Fibroblast of pulmonary artery (primary cell): ENCODE data around the gene RFPL2.
"Not testable (repeated sequence)": the region's sequence is repeated elsewhere in the genome, so short reads cannot be mapped to it uniquely, and the experiment has no call there.

Experiments used
- DNase-seq: peaks from one replicate; pipeline ENCODE4 v3.0.0-alpha.2; 2010; ENCODE audit warnings: low read depth
- H3K4me3 ChIP-seq: replicated peaks from 2 replicates; pipeline ENCODE4 v1.5.1; 2011; ENCODE audit warnings: low read depth, mild to moderate bottlenecking, control low read depth, low read length, moderate library complexity
- CTCF ChIP-seq: IDR thresholded peaks from 2 replicates; pipeline ENCODE4 v1.5.1; 2011; ENCODE audit warnings: mild to moderate bottlenecking, control low read depth, low read length, inconsistent platforms; ENCODE audit errors: missing control alignments

The RFPL2 gene

GRCh38 chr22:32202161-32202538 is 2.7 kb downstream of the RFPL2 start:
- no peak for TF ChIP-seq CTCF
- no peak for DNase-seq
- no peak overlapping the region for H3K4me3 ChIP-seq

GRCh38 chr22:32200752-32201151 is 4.1 kb downstream of the RFPL2 start:
- DNase-seq, result no peak
- TF ChIP-seq CTCF, result no peak
- H3K4me3 ChIP-seq, result no peak overlapping the region

- DNase-seq, result no peak
- H3K4me3 ChIP-seq, result no peak overlapping the region
- TF ChIP-seq CTCF, result no peak
Observed at GRCh38 chr22:32199961-32200360, 4.9 kb downstream of the RFPL2 start.

- no peak for DNase-seq
- no peak for TF ChIP-seq CTCF
- H3K4me3 ChIP-seq, result no peak overlapping the region
Observed at GRCh38 chr22:32199341-32199740, 5.5 kb downstream of the RFPL2 start.

- DNase-seq, result not testable (repeated sequence)
Observed at GRCh38 chr22:32197553-32198226, 7.2 kb downstream of the RFPL2 start.

GRCh38 chr22:32195900-32196299 is 9.0 kb downstream of the RFPL2 start:
- not testable (repeated sequence) for DNase-seq, H3K4me3 ChIP-seq

More at GRCh38 chr22:32197553-32198226, 7.2 kb downstream of the RFPL2 start:
- not testable (repeated sequence) for H3K4me3 ChIP-seq

- not testable (repeated sequence) for H3K4me3 ChIP-seq, DNase-seq
Observed at GRCh38 chr22:32193346-32193745, 11.5 kb downstream of the RFPL2 start.

- not testable (repeated sequence) for H3K4me3 ChIP-seq, DNase-seq
Observed at GRCh38 chr22:32191021-32191420, 13.9 kb downstream of the RFPL2 start.

- TF ChIP-seq CTCF, result no peak
- DNase-seq, result no peak
- no peak overlapping the region for H3K4me3 ChIP-seq
Observed at GRCh38 chr22:32185821-32186220, 19.1 kb downstream of the RFPL2 start.
